Activated CD4-positive, alpha-beta T cell treated with anti-CD3 and anti-CD28 coated beads, Interleukin-2, amount 50 U/mL, for 1 hour (primary cell): ENCODE measurements around the gene MGST2.

Source experiments
- DNase-seq: peaks from one replicate; pipeline ENCODE4 v3.0.0-alpha.2; 2020

The MGST2 gene

GRCh38 chr4:139712882-139713281 is 47.3 kb downstream of the MGST2 start:
- no peak for DNase-seq

- no peak for DNase-seq
Measured at GRCh38 chr4:139715746-139716391, 50.2 kb downstream of the MGST2 start.

GRCh38 chr4:139718358-139718757 is 52.7 kb downstream of the MGST2 start:
- DNase-seq: no peak

- DNase-seq: no peak
Measured at GRCh38 chr4:139718833-139719232, 53.2 kb downstream of the MGST2 start.

GRCh38 chr4:139719381-139720101 is 53.9 kb downstream of the MGST2 start:
- DNase-seq: no peak

- DNase-seq: no peak
Measured at GRCh38 chr4:139720806-139721205, 55.2 kb downstream of the MGST2 start.

GRCh38 chr4:139721789-139722188 is 56.2 kb downstream of the MGST2 start:
- no peak for DNase-seq

GRCh38 chr4:139725236-139725635 is 59.6 kb downstream of the MGST2 start:
- no peak for DNase-seq

- DNase-seq: no peak
Measured at GRCh38 chr4:139726615-139727014, 61.0 kb downstream of the MGST2 start.

- DNase-seq: no peak
Measured at GRCh38 chr4:139728146-139728545, 62.5 kb downstream of the MGST2 start.

GRCh38 chr4:139728840-139729239 is 63.2 kb downstream of the MGST2 start:
- no peak for DNase-seq

- no peak for DNase-seq
Measured at GRCh38 chr4:139732991-139733570, 67.5 kb downstream of the MGST2 start.

- no peak for DNase-seq
Measured at GRCh38 chr4:139734201-139734874, 68.7 kb downstream of the MGST2 start.

GRCh38 chr4:139734875-139735380 is 69.3 kb downstream of the MGST2 start:
- peak; percentile 31 for DNase-seq

- no peak for DNase-seq
Measured at GRCh38 chr4:139735381-139736273, 70.0 kb downstream of the MGST2 start.

GRCh38 chr4:139736274-139736660 is 70.6 kb downstream of the MGST2 start:
- DNase-seq: no peak

- no peak for DNase-seq
Measured at GRCh38 chr4:139736661-139737060, 71.0 kb downstream of the MGST2 start.

GRCh38 chr4:139738846-139739613 is 73.4 kb downstream of the MGST2 start:
- DNase-seq: no peak

GRCh38 chr4:139740121-139740520 is 74.5 kb downstream of the MGST2 start:
- no peak for DNase-seq

- no peak for DNase-seq
Measured at GRCh38 chr4:139740531-139741041, 75.0 kb downstream of the MGST2 start.

- DNase-seq: no peak
Measured at GRCh38 chr4:139743027-139743426, 77.4 kb downstream of the MGST2 start.
